T-helper 1 cell treated with Interleukin-12 subunit alpha and Interleukin-12 subunit beta and Interleukin-4 antibody, amounts not matched to agents 30 ng/mL and 1 ng/mL, for 36 hours (primary cell): ENCODE data around the gene CYTH4. TPM values are rescaled to one million over a fixed set of nuclear protein-coding genes. Genes with fewer than 3 reads are reported as not detected.

Experiments used
- intact Hi-C: fragments of 100-400 bp; cut with micrococcal nuclease; formaldehyde crosslinking; loops from one replicate; pipeline ENCODE4 v1.15.1; 2024
- total RNA-seq: library from RNA; stranded (reverse); gene quantifications from 2 replicates; pipeline ENCODE4 v1.2.3, GENCODE V29; 2022

Gene CYTH4
- total RNA-seq, 1 donor from 2014 or later: 148 TPM

GRCh38 chr22:37363261-37363992 is 81.1 kb downstream of the CYTH4 start:
- intact Hi-C loops: no loop called here

Other genes with a start within 250 kb of the CYTH4 start
- 51.1 and 55.3 TPM in 2 replicates for gene KCTD17, start 230.8 kb upstream of the CYTH4 start, total RNA-seq
- 2.7 and 3.4 TPM in 2 replicates for gene TMPRSS6, start 172.8 kb upstream of the CYTH4 start, total RNA-seq
- 269 and 282 TPM in 2 replicates for gene IL2RB, start 132.6 kb upstream of the CYTH4 start, total RNA-seq
- gene C1QTNF6, start 94.3 kb upstream of the CYTH4 start, total RNA-seq: 7.0 and 7.7 TPM in 2 replicates
- 4.3 and 4.5 TPM in 2 replicates for gene SSTR3, start 70.0 kb upstream of the CYTH4 start, total RNA-seq
- 978 and 990 TPM in 2 replicates for gene RAC2, start 38.2 kb upstream of the CYTH4 start, total RNA-seq
- 0.12 and 0.17 TPM in 2 replicates for gene ELFN2, start 145.0 kb downstream of the CYTH4 start, total RNA-seq
- gene MFNG, start 203.9 kb downstream of the CYTH4 start, total RNA-seq: 207 and 211 TPM in 2 replicates
- gene CARD10, start 236.9 kb downstream of the CYTH4 start, total RNA-seq: not detected in 2 replicates